HG03175 (cell line): ENCODE measurements around the gene ITGA11.
"Not testable (repeated sequence)": the region's sequence is repeated elsewhere in the genome, so short reads cannot be mapped to it uniquely, and the experiment has no call there.

Source experiments
- ATAC-seq: cut with Tn5 transposase; IDR thresholded peaks from one replicate; pipeline ENCODE4 v1.9.1; 2021; ENCODE audit warnings: mild to moderate bottlenecking, moderate library complexity; ENCODE audit not compliant: unreplicated experiment

The ITGA11 gene

DNA sequence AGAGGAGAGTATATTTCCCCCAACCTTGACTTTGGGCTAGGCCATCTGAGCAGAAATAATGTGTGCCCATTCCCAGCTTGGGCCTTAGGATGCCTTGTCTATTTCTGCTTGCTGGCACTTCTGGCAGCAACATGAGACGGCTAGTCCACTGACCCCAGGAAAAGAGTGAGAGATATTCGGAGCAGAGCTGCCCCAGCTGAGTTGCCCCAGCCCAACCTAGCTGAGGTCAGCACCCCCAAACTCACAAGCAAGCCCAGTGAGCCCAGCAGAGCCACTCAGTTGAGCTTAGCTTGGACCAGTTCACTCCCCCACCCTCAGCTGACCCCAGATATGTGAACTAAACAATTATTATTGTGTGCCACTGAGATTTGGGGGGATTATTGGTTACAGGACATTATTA, 20.2 kb downstream of the ITGA11 start:
- ATAC-seq, result no peak

DNA sequence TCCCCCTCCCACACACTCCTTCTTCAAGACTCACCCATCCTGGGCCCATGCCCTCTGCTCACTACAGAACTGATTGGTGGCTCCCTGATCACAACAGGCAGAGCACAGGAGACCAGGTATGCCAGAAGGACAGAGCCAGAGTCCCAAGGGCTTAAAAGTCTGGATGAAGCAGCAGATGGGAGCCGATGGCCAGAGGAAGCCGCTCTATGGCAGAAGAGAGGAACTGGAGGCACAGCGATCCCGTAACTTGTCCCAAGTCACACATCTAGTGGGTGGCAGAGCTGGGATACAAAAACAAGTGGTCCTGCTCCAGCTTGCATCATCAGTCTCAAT, 20.7 kb downstream of the ITGA11 start:
- no peak for ATAC-seq

- ATAC-seq, result no peak
Observed at GRCh38 chr15:68410466-68411342, 21.3 kb downstream of the ITGA11 start.

GRCh38 chr15:68409736-68410370, 22.1 kb downstream of the ITGA11 start:
- no peak for ATAC-seq

DNA sequence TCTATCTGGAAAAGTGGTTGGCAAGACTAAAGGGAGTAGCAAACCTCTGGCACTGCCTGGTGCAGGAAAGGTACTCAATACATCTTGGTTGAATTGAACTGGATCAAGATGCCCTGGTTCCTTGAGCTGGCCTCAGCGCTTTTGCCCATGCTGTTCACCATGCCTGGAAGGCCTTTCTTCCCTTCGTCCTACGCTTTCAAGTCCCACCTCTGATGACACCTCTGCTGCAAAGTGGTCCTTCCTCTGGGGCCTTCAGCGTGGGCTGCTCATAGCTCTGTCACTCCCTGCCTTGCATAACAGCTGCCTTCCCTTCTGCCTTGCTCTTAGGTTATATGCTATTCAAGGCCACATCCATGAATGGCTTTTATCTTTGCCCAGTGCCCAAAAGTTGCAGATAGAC, 23.0 kb downstream of the ITGA11 start:
- ATAC-seq, result no peak

DNA sequence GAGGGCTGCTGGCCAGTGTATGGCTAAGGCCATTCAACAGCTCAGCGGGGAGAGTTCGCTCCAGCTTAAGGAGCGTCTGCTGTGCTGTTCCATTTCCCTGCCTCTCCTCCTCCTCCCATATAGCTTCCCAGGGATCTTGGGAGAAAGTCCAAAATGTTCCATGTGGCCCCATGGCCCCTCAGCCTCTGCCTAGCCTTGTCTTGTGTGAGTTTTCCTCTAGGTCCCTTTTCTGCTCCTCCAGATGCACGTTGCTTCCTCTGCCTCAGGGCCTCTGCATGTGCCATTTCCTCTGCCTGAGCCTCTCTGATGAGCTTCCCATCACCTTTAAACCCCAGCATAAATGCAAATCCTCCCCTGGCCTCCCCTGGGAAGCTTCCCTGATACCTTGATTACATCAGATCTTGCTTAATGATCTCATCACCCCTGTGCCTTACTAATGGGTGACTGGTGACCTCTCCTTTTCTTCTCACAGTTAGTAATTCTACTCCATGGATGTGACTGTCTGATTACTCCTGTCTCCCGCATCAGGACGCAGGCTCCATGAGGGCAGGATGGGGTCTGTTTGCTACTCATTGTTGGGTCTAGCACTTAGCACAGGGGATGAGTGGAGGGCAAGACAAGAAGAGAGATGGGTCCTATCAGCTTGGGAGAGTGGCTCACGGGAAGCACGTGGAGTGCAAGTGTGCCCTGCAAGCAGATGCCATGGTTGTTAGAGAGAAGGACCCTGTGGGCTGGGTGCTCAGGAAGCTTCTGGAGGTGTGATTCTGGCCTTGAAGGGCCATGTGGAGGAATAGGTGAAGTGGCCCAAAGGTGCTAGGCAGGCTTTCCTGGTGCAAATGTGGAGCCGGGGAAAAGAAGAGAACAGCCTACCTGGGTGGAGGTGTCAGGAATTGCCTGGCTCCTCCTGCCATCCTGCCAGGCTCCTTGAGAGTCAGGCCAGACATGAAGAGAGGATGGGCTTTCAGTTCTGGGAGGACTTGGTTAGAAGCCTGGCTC, 23.8 kb downstream of the ITGA11 start:
- no peak for ATAC-seq

DNA sequence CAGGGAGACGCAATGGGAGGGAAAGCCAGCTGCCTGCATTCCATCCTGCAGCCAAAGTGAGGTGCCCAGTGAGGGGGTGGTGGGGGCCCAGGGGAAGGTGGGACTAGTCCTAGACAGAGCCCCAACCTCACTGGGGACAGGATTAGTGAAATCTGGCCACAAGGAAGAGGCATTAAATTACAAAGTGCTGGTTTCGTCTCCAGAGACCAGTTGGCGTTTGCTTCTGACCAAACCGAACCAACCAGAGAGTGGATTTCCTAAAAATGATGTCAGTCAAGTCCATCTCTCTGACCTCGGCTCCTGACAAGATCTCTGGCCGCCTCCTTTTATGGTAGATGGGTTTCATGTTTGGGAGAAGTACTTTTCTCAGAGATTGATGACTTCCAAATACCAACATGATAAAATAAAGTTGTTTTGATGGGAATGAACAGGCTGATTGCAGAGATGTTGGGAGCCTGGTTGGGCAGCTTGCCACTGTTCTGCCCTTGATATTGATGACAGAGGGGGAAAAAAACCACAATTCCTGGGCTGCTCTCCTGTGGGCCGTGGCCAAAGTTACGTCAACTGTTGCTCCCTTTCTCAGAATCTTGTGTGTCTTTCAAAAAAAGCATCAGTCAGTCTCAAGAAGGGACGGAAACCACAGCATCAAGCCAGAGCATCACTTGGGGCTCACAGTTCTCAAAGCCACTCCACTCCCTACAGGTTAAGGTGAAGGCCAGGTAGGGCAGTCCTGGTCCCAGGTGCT, 24.6 kb downstream of the ITGA11 start:
- no peak for ATAC-seq

DNA sequence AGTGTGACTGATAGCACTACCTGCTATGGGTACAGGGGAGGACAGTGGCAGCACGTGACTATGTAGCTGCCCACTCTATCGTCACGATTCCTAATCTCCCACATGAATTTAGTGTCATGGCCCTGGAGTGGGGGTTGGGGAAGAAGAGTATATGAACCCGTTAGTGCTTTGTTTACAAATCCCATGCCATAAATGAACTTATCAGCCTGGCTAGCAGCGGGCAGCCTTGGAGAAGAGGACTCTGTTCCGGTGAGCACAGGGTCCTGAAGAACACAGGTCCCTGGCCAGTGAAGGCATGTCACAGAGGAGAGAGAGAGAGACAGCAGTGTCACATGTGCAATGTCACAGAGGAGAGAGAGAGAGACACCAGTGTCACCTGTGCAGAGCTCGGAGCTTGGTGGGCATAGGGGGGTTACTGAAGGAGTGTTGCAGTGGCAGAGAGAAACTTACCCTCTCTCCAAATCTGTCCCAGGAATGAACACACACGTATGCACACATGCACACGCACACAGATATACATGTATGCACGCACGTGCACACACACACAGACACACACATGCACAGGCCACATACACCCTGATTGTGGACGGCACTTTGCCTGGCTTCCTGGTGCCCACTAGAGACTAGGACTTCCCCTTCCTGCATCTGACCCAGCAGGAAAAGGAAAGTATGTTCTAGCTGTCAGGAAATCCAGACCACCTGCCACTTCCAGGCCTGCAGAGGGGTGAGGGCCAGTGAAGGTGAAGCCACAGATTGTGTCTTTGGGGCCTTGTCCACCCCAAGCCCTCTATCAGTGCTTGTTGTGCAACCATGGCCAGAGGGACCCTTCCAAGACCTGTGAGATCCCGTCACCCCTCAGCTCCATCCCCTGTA, 26.3 kb downstream of the ITGA11 start:
- no peak for ATAC-seq

DNA sequence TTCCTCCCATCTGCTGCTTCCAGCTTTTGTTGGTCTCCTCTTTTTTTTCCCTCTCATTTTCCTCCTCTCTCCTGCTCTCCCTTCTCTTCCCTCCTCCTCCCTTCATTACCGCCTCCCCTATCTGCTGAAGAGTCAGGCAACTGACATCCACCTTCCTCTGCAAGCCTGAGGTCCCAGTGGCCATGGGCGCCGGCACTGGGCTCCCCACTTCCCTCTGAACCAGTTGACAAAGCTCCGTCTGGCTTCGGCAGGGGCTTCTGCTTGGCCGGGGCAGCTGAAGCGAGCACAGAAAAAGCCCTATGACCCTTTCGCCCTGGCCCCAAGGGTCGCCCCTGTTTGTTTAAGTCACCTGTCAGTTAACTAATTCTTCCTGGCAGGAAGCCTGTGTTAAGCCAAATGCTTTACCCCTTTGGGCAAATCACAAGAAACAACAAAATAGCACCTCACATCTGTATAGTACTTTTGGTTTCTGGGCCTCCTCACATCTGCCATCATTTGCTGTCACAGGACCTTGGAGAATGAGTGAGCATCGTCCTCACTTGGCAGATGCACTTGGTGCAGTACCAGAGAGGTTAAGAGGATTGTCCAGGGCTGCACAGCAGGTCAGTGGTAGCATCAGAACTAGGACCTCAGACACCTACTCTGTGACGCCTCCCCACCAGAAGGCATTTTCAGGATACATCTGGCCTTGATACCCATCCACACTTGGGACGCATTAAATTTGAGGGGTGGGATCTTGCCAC, 27.7 kb downstream of the ITGA11 start:
- no peak for ATAC-seq

DNA sequence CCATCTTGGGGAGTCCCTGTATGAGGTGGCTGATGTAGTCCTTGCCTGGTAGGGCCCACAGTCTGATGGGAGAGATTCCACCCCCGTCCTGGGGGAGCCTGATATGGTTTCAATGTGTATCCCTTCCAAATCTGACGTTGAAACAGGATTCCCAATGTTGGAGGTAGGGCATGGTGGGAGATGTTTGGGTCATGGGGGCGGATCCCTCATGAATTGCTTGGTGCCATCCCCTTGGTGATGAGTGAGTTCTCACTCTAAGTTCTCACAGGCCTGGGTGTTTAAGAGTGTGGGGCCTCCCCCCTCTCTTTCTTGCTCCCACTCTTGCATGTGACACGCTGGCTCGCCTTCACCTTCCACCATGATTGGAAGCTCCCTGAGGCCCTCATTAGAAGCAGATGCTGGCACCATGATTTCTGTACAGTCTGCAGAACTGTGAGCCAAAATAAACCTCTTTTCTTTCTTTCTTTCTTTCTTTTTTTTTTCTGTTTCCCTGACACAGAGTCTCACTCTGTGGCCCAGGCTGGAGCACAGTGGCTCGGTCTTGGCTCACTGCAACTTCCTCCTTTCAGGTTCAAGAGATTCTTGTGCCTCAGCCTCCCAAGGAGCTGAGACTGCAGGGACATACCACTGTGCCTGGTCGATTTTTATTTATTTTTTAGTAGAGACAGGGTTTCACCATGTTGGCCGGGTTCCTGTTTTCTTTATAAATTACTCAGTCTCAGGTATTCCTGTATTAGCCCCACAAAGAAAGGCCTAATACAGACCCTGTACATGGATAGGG, 28.6 kb downstream of the ITGA11 start:
- ATAC-seq, result no peak

- no peak for ATAC-seq
Observed at GRCh38 chr15:68402432-68403160, 29.4 kb downstream of the ITGA11 start.

DNA sequence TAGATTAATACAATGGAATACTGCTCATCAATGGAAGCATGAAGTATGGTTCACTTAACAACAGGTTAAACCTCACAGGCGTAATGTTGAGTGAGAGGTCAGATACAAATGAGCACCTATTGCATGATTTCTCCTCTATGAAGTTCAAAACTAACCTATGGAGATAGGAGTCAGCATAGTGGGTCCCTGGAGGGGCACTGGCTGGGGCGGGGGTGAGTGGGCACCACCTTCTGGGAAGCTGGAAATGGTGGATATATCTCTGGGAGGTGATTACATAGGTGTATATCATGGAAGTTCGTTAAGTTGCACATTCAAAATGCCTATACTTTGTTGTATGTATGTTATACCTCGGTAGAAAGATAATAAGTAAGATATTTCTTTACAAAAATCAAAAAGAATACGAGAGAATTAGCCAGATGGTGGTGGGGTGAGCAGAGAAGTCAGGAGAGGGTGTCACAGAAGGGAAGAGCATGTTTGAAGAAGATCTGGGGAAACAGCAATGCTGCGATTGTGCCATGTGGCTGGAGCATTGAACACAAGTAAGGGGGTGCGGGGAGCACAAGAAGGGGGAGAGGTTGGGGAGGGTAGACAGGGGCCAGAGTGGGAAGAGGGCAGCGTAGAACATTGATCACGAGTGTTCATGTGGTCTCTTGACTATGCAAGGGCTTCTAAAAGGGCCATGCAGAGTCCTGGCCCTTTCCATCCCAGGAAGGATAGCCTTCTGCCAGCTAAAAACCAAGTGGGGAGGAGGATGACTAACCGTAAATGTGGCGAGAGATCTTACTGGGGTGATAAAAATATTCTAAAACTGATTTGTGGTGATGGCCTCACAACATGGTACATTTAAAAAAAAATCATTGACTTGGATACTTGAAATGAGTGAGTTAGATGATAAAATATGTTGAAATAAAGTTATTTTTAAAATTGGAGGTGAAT, 30.2 kb downstream of the ITGA11 start:
- ATAC-seq, result no peak

GRCh38 chr15:68400066-68400456, 31.9 kb downstream of the ITGA11 start:
- ATAC-seq, result no peak

DNA sequence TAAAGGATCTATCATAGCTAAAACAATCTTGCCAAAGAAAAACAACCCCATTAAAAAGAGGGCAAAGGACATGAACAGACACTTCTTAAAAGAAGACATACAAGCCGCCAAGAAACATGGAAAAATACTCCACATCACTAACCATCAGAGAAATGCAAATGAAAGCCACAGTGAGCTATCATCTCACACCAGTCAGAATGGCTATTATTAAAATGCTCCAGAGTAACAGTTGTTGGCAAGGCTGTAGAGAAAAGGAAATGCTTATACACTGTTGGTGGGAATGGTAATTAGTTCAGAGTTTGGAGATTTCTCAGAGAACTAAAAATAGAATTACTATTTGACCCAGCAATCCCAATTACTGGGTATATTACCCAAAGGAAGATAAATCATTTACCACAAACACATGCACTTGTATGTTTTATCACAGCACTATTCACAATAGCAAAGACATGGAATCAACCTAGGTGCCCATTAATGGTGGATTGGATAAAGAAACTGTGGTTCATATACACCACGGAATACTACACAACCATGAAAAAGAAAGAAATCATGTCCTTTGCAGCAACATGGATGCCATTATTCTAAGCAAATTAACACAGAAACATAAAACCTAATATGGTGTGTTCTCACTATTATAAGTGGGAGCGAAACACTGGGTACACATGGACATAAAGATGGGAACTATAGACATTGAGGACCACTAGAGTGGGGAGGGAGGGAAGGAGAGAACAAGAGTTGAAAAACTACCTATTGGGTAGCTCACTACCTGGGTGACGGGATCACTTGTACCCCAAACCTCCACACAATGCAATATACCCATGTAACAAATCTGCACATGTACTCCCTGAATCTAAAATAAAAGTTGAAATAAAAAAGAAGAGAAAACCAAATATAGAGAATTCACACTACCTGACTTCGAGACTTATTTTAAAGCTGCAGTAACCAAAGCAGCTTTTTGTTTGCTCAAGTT, 32.6 kb downstream of the ITGA11 start:
- no peak for ATAC-seq

DNA sequence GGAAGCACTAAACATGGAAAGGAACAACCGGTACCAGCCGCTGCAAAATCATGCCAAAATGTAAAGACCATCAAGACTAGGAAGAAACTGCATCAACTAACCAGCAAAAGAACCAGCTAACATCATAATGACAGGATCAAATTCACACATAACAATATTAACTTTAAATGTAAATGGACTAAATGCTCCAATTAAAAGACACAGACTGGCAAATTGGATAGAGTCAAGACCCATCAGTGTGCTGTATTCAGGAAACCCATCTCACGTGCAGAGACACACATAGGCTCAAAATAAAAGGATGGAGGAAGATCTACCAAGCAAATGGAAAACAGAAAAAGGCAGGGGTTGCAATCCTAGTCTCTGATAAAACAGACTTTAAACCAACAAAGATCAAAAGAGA, 34.0 kb downstream of the ITGA11 start:
- ATAC-seq, result not testable (repeated sequence)
